GM19324 (cell line): ENCODE results near the gene GUCY1A1.

Source experiments
- ATAC-seq: cut with Tn5 transposase; IDR thresholded peaks from one replicate; pipeline ENCODE4 v1.9.1; 2021; ENCODE audit warnings: mild to moderate bottlenecking, moderate library complexity; ENCODE audit not compliant: unreplicated experiment, low FRiP score

Gene GUCY1A1

DNA sequence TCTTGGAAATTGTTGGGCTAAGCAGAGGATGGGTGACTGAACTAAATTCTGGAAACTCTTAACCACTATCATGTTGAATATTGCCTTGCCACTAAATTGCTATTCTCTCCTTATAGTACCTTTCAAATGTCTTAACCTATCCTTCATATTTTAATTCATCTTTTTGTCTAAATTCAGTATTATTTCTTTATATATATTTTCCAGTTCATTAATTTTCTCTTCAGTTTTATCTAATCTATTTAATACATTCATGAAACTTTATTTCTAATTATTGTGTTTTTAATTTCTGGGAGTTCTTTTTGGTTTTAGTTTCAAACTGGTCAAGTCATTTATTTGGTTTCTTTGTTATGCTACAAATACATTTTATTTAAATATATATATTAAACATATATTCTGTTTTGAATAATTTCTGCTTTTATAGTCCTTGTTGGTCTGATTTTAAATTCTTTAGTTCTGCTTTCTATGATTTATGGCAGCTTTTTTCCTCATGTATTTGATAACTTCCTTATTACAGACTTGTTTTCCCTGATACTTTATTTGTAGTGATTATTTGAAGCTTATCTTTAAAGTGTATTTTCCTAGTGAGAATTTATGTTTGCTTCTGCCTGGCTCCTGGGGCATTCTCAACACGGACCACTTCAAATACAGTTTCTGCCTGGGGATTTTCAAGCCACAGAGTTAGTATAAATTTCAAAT is 8.5 kb upstream of the GUCY1A1 start:
- ATAC-seq, result peak; percentile 4

DNA sequence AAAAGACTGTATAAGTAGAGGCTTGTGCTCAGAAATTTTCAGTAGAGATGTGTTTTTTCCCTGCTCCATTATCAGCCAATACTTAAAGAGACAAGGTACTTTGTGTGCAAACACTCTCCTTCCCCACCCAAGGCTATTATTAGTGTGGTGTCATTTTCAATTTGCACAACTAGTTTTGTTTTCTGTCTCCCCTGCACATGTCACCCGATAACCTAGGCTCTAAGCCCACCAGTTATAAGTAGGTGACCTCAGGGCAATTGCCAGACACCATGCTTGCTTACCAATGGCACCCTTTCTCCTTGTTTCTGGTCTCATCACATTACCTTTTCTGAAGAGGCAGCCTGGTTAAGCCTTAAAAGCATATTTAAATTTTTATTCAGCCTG is 8.0 kb upstream of the GUCY1A1 start:
- ATAC-seq, result peak; percentile 80

DNA sequence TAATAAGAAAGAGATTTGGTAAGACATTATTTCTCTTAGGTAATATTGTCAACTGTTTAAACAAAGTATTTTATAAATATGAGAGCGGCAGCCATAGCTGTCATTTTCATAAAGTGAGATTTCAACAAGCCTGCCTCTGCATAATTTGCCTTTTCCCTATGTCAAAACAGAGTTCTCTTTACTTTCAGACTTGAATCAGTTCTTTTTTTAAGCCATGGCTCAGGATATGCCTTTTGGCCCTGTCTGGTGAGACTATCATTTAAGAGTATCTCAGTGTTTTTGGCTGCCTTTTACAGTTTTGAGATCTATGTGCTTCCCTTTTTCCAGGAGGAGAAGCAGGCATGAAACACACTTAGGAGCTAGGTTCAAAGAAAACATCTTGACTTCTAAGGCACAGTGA is 7.5 kb upstream of the GUCY1A1 start:
- ATAC-seq, result peak; percentile 47

DNA sequence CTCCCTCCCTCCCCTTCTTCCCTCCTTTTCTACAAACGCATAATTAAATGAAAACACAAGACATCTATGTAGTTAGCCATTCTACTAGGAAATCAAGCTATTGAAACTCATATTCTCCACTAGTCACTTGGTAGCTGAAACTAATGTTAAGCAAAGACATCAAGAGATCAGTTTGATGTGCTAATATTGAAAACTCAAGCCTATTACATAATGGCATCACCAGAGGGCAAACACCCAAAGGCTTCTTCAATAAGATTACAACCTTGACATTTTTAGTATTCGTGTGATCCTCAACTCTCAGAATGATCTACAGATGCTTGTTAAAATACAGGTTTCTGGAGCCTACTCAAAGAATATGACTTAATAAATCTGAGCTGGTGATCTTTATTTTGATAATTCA is 6.2 kb upstream of the GUCY1A1 start:
- ATAC-seq, result no peak

DNA sequence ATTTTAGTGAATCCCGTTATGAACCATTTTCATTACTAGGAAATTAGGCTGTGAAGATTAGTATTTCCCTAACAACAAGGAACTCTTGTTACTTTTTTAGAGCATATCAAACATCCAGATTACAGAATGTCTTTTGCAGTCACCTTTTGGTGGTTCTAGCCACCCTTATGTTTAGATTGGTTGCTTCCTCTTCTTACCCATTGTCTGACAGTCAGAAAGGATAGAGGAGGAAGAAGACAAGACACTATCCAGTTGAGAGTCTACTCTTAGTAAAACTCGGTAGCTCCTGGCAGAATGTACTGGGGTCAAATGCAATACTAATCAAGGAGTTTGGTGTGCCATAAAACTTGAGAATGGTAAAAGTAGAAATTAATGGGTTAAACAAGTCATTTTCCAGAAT is 1.6 kb upstream of the GUCY1A1 start:
- ATAC-seq, result no peak

DNA sequence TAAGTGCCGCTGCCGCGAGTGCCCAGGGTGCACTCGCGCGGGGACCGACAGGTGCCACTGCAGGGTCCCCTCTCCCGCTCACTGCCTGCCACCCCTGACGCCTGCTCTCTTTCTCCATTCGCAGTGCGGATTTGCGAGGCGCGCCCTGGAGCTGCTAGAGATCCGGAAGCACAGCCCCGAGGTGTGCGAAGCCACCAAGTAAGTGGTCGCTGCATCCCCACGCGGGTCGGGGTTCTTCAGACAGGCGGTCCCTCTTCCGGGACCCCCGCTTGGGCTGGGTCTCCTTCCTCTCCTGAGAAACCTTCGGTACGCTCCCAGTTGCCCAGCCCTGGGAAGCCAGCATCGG is 547 bp downstream of the GUCY1A1 start:
- ATAC-seq, result peak; percentile 69

DNA sequence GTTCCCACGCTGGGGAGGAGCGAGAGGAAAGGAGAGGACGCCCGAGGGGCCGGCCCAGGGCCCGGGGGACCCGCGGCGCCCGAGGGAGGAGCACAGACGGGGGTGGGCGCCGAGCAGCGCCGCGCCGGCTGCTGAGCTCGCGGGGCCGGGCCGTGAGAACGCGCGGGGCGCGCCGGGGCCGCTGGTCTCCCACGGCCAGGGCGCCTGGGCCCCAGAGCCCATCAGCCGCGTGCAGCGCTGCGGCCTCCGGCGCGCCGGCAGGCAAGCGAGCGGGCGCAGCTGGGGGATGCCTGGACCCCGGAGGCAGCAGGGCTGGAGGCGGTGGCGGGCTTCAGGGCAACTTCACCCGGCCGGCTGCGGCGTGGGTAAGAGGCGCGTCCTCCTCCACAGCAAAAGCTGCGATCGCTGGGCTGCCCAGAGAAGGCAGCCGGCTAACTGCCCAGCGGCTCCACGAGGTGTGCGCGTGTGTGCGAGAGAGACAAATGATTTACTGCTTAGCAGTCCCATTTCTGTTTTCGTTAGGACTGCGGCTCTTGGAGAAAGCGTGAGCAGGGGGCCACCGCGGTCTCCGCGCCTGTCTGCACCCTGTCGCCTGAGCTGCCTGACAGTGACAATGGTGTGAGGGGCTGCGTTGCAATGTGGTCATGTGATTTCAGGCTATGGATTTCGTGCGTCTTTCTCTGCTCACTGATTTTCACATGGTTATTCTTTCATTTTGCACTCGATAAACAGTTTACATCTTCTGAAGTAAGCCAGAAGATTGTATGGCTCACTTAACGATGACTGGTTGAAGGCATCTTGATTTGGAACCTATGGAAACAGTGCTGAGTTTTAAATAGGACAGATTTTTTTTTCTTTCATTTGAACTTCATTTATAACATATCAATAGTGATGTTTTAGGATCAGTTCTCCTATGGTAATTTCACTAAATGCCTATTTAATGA is 1.2 kb downstream of the GUCY1A1 start:
- ATAC-seq, result peak; percentile 69

DNA sequence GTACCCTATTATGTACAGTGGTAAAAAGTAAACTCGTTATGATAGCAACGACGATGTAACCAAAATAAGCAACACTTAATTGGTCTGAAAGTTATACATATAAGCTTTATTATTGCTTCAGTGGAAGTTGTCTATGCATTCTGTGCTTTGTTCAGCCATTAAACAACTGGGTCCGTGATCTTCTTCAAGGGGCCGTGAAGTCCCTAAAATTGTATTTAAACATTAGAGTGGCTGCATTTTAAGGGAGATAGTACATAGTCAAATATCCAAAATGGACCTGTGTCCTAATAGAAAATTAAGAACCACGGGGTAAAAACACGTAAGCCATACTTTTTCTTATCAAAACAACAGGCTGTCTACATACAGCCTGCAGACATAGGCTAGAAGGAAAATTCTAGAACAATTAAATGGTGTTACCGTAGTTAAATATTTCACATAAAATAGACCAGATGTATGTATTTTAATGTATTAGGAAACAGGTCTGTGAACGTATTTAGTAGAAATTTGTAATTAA is 2.1 kb downstream of the GUCY1A1 start:
- ATAC-seq, result no peak

DNA sequence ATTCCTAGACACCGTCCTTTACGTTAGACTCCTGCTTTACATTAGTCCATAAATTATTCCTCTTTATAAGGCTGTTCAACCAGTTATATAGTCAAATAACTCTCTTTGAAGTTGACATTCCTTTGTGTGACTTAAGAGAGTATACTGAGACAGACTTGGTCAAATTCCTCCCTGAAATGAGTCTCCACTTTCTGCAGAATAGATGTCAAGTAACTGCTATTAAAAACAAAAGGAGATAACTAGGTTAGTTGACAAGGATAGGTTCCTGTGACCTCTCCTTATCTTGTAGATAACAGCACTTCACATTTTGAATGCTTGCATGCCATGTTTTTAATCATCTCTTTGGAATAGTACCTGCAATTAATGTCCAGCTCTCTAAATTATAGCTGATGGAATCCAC is 5.7 kb downstream of the GUCY1A1 start:
- no peak for ATAC-seq

DNA sequence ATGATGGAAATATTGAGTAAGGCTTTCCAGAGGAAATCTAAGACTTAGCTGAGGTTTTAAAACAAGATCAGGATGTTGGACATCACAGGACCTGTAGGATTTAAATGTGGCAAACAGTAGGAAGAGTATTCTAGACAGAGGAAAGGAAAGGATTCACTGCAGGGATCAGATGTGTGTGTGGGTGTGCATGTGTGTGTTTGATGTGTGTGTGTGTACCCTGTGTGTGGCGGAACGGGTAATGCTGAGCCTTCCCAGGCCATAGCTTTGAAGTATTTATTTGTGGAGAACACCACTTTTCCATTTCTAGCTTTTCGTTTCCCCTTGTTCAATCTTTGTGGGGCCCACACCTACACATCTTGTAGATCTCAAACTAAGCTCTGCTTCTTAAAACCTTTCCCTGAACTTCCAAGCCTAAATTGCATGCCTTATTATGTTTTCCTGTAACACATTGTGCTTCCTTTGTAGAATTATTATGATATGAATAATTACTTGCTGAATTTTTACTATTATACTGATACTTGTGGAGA is 6.9 kb downstream of the GUCY1A1 start:
- no peak for ATAC-seq

DNA sequence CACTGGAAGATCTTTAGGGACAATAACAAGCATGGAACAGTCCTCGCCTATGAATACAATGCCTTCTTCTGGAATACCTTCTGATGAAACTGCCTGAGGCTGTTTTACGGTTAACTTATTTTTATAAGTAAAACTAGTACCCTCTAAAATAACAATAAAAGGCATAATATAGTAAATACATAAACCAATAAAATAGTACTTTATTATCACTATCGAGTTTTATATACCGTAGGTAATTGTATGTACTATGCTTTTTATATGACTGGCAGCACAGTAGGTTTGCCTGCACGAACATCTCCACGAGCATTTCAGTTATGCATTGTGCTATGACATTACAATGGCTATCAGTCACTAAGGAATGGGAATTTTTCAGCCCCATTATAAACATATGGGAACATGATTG is 8.0 kb downstream of the GUCY1A1 start:
- ATAC-seq, result no peak

DNA sequence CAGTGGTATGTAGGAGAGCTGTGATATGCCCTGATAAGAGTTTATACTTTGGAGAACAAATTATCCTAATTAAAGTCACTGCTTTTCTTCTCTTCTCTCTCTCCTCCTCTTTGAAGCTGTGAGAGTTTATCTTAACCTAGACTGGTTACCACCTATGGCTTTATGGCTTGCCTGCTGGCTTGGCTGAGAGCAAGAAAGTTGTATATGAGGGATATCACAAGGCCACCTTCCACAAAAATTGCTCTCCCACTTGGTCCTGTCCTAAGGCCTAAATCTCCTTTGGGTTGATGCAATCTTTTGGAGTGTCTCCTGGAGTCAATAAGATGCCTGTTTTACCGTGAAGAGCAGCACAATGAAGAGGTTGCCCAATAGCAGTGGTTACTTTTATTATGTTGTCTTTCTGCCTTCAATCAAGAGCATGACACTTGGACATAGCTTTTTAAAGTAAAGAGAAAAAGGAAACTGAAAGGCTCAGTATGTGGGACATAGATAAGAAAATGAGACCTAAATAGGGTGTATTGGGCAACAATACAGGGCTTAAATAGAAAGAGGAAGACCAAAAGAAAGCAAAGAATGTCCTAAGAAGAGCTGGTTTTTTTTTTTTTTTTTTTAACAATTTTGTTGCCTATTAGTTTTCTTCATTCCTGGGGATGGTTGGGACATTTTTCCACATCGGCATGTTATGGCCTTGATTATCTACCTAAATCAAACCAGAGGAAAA is 9.2 kb downstream of the GUCY1A1 start:
- ATAC-seq, result peak; percentile 83

DNA sequence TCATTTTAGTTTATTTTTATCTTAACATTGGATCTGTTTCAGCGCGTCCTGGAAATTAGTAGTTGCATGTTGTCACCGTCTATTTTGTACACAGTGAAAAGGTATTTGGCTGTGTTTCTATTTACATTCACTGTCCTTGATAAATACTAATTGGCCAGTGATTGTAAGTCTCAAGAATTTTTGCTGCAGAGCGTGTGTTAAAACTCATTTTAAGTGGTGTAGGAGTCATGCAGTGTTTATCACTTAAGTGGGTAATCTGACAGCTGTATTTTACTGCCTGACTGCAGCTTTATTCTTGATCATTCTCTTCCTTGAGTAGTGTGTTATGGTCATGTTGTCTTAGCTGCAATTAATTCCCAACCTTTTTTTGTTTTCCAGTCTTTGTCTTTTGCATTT is 9.8 kb downstream of the GUCY1A1 start:
- no peak for ATAC-seq

DNA sequence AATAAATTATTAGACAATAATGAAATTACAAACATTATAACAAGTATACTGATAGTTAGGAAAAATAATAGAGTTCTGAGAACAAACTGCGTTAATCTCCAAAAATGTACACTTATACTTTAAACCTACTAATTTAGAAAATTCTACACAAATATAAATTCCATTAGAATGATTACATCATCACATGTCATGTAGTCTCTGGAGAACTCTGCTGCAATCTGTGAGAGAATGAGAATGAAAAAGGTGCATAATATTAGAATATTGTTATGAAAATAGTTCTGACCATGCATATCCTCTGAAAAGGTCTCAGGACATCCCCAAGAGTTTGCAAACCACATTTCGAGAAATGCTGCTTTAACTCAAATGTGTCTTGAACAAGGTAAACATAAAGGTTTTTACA is 11.4 kb downstream of the GUCY1A1 start:
- no peak for ATAC-seq

DNA sequence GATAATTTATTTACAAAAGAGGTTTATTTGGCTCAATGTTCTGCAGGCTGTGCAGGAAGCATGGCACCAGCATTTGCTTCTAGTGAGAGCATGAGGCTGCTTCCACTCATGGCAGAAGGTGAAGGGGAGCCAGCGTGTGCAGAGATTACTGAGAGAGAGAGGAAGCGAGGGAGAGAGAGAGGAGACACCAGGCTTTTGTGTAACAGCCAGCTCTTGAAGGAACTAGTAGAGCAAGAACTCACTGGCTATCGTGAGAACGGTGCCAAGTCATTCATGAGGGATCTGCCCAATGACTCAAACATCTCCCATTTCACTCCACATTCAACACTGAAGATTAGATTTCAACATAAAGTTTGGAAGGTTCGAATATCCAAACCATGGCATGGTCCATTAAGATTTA is 12.7 kb downstream of the GUCY1A1 start:
- ATAC-seq, result no peak

DNA sequence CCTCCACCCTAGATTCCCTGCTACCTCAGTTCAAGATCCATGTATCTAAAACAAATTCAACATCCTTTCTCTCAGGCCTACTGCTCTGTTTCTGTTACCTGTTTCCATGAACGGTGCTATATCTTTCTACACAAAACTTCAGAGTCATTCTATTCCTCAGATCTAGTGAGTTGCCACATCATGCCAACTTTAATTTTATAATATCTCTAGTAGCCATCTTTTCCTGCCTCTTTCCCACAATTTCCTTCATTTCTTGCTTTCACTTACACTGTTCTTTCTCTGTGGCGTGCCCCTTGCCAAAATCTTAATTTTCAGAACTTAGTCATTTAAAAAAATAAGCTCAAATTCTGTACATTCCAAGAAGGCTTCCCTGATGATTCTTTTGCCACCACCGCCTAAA is 15.2 kb downstream of the GUCY1A1 start:
- no peak for ATAC-seq

DNA sequence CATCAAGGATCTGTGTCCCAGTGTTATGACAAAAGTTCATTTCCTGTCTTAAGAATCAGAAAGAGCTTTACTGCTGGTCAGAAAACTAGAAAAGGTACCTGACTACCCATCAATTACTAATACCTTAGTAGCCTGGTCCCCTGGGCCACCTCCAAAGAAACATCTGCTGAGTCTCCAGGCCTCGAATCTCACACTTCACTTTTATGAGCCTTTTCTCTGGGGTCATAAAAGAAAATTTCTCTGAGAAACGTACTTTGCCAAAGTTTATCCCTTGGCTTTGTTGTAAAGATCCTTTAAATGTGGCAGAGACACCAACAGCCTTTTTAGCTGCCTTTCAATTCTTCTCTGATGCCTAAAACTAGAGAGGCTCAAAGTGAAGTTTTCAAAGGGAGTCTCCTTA is 17.8 kb downstream of the GUCY1A1 start:
- no peak for ATAC-seq

DNA sequence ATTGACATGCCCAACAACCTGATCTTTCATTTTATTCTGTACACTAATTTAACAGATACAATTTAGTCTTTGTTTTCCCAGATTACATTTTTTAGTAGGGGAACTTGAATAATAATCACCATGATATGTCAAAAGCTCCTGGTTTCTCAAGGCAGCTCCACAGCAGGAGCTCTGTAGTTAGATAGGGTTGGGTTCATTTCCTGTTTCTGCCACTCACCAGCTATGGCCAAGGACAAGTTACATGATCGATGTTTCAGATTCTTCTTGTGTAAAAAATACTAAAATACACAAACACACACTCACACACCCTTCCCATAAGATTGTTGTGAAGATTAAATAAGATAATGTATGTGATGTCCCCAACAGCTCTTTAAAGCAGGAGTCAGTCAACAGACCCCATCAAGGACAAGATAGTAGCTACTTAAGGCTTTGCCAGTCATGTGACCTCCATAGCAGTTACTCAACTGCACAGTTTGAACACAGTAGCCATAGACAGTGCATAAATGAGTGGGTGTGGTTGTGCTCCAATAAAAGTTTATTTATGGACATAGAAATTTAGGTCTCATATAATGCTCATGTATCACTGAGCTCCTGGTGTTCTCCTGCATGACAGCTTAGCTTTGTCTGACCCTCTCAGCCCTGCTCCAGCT is 18.4 kb downstream of the GUCY1A1 start:
- ATAC-seq, result no peak

DNA sequence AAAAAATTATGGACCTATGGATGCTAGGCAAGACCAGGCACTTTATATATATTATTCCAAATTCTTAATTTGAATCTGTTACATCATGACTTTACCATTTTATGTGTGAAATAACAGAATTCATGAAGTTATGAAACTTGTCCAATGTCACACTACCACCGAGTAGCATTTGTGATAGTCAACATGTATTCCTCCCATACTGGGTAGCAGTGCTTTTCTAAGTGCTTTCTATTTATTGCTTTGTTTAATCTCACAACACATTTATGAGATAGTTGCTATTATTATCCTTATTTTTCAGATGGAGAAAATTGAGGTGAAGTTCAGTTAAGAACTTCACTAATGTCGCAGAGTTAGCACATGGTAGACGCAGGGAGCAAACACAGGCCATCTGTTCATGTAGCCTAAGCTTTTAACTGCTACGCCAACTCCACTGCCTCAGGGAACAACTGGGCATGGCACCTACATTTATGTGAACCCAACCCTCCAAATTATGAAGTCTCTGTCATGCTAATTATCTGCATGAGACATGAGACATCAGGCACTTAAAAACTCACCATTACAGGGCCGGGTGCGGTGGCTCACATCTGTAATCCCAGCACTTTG is 20.8 kb downstream of the GUCY1A1 start:
- no peak for ATAC-seq

DNA sequence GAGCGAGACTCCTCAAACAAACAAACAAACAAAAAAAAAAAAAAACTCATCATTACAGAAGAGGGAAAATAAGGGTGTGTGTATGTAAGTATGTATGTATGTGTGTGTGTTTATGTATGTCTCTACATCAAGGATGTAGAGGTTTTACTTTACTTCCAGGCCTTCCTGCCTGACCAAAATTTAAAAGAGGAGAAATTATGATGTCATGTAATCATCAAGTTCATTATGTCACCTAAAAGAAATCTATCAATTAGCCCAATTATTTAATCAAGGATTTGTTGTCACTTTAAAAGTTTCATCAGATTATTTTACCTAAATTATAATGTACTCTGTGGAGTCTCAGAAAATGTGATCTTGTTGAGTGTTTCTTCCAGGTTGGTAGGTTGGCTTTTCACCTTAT is 21.6 kb downstream of the GUCY1A1 start:
- ATAC-seq, result no peak
